NOMO-1 (cell line): ENCODE data around the gene SKIC2.
"Not testable (repeated sequence)": the region's sequence is repeated elsewhere in the genome, so short reads cannot be mapped to it uniquely, and the experiment has no call there.

ENCODE experiments used
- DNase-seq, 2 experiments: peaks; one replicate each; lab custom pipeline; 2025; ENCODE audit not compliant: unreplicated experiment in 2 of 2; lab: John Stamatoyannopoulos, UW

Gene SKIC2

DNA sequence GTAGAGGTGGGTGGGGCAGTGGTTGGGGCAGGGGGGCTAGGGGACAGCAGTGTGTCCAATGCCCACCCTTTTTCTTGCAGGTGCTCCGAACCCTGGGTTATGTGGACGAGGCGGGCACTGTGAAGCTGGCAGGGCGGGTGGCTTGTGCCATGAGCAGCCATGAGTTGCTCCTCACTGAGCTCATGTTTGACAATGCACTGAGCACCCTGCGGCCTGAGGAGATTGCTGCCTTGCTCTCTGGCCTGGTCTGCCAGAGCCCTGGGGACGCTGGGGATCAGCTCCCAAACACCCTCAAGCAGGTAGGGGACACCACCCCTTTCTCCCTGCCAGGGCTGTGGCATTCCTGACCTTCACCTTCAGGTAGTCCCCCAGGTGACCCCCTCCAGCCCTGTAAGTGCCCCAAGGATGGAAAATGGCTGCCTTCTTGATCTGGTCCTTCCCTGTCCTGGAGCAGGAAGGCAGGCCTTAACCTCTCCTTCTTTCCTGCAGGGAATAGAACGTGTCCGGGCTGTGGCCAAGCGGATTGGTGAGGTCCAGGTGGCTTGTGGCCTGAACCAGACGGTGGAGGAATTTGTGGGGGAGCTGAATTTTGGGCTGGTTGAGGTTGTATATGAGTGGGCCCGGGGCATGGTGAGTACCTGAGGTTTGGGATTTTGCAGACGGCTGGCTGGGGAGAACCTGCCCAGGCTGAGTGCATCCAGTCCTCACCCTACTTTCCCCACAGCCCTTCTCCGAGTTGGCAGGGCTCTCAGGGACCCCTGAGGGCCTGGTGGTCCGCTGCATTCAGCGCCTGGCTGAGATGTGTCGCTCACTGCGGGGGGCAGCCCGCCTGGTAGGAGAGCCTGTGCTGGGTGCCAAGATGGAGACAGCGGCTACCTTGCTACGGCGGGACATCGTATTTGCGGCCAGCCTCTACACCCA is 10.1 kb downstream of the SKIC2 start:
- DNase-seq: no peak

DNA sequence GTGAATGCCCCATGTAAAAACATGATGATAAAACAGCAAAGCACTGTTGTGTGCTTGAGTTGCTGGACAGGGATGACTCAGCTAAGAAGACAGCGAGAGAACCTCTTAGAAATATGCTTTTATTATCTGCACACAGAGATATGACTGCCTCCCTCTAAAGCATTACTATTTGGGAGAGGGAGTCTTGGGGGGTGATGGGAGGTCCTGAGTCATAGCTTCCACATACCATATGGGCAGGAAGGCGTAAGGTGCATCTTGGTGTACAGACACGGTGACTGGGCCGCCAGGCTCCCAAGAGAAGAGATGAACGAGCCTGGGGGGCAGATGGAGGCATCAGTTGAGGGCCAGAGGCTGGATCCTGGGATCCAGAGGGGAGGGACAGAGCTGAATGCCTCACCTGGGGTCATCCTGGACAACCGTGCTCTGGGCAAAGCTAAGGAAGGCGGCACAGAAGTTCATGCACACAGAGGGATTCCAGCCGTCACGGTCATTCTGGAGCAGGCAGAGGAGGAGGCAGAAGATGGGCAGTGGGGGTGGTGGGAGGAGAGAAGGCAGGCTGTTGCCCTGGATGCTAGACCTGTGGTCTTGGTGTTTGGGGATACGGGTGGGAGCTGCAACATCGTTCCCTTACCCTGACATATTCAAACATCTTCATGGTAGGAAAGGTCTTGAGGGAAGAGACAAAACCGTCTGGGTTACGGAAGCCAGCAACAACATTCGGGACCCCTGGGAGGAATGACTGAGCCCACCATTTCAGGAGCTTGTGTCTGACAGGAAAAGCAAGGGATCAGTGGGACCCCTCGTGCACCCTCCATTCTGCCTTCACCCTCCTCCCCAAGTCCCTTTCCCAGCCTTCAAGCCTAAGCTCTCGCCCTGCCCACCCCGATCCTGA is 11.0 kb downstream of the SKIC2 start:
- no peak for DNase-seq

DNA sequence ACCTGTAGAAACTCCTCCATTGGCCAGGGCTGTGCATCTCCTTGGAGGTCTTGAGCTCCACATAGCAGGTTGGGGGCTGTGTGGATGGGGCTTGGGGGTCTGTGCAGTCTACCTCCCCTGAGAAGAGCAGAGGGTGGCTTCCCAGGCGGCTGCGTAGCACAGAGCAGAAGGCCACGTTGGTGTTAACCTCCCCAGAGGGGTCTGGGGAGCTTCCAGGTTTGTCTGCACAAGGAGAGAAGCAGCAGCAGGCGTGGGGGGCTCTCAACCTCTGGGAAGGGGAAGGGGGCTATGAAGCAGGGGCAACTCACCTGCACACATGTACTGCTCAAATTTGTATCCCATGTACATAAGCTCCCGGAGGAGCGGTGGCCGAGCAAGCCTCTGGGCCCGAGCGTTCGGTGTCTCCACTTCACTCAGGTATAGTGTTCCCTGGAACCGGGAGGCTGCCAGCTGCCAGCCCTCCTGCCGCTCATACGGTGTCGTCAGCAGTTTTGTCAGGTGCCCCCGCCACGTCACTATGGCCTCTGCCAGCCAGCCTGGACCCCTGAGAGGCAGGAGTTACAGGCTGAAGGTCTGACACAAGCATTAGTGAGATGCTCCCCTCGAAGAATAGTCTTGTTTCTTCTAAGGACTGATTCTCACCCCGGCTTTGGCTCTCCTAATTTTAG is 11.8 kb downstream of the SKIC2 start:
- DNase-seq: no peak

DNA sequence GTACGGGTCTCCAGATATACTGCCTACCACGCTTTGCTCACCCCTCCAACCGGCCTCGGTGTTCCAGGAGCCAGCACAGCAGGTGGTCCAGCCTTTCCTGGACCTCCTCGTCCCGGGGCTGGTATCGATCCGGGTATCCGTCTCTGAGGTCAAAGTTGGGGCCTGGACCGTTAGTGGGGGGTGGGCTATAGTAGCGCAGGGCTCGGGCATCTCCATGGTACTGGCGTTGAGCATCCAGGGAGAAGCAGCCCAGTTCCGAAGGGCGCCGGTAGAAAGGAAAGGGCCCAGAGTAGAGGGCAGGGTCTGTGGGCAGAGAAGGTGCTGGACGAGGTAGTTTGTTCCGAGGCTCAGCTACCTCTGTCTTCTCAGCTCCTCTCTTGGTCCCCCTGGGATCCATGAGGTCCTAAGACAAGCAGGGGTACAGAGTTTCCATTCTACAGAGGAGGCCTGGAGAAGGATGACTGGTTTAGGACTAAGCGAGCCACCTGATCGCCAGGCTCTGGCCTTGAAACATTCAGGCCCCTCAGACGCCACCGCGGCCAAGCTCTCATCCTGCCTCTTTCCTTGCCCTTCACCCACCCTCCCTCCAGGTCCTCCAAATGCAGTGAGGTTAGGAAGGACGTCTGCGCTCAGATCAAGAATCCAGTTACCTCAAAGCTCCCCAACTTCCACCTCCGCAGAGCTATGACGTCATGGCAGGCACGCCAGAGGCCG is 12.5 kb downstream of the SKIC2 start:
- DNase-seq: no peak

DNA sequence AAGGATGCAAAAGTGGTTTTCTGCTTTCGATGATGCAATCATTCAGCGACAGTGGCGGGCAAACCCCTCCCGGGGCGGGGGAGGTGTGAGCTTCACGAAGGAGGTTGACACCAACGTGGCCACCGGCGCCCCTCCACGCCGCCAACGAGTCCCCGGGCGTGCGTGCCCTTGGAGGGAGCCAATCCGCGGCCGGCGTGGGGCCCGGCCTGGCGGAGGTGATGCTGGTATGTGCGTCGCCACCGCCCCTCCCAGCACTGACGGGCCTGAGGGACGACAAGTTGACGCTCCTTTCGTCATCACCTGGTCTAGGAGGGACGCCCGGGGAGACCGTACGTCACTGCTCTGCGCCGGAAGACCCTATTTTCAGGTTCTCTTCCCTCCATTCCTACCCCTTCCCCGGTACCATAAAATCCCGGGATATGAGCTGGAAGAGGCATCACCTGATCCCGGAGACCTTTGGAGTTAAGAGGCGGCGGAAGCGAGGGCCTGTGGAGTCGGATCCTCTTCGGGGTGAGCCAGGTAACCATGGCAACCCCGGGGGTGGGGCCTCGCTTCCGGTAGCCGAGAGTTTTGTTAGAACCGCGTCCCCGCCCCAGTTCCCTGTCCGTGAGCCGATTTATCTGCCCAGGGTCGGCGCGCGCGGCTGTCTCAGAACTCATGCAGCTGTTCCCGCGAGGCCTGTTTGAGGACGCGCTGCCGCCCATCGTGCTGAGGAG is 13.2 kb downstream of the SKIC2 start, which contains the start of gene DXO:
DXO (minus strand) TSS at position 146 of the 716 bp plus-strand sequence. CDS start 463 bp downstream, outside the sequence.
- DNase-seq: peak; percentile 96 to 99

DNA sequence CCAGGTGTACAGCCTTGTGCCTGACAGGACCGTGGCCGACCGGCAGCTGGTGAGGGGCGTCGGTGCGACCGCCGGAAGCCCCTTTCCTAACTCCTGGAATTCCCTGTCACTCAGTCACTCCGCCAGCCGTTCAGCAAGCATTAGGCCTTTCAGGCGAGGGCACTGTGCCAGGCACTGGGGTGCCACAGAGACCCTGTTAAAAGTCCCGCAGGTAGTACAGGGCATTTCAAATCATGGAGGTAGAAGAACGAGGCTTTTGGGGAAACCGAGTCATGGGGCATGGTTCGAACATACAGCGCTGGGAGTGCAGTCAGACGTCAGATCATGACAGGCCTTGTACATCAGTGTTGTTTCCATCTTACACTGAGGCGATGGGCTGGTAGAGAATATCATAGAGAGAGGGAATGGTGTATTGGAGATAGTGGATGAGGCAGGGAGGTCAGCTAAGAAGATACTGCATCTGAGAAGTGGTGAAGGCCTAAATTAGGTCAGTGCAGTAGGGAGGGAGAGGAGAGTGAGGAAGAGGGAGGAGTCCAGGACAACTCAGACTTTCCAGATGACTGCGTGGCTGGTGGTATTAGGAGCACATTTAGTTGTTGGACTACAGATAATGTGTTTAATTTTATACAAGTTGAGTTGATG is 13.9 kb downstream of the SKIC2 start:
- no peak for DNase-seq

DNA sequence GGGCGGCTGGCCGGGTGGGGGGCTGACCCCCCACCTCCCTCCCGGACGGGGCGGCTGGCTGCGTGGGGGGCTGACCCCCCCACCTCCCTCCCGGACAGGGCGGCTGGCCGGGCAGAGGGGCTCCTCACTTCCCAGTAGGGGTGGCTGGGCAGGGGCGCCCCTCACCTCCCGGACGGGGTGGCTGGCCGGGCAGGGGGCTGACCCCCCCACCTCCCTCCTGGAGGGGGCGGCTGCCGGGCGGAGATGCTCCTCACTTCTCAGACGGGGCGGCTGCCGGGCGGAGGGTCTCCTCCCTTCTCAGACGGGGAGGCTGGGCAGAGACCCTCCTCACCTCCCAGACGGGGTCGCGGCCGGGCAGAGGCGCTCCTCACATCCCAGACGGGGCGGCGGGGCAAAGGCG is 17.1 kb downstream of the SKIC2 start:
- DNase-seq: not testable (repeated sequence)

DNA sequence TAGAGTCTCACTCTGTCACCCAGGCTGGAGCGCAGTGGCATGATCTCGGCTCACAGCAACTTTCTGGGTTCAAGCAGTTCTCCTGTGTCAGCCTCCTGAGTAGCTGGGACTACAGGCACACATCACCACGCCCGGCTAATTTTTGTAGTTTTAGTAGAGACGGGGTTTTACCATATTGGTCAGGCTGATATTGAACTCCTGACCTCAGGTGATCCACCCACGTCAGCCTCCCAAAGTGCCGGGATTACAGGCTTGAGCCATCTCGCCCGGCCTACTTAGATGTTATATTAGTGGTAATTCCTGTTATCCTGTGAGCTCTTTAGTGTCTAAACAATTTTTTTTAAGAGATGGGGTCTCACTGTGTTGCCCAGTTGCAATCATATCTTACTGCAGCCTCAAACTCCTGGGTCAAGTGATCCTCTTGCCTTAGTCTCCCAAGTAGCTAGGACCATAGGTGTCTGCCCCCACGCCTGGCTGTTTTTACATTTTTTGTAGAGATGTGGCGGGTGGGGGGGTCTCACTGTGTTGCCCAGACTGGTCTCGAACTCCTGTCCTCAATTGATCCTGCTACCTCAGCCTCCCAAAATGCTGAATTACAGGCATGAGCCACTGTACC is 18.9 kb downstream of the SKIC2 start:
- no peak for DNase-seq

DNA sequence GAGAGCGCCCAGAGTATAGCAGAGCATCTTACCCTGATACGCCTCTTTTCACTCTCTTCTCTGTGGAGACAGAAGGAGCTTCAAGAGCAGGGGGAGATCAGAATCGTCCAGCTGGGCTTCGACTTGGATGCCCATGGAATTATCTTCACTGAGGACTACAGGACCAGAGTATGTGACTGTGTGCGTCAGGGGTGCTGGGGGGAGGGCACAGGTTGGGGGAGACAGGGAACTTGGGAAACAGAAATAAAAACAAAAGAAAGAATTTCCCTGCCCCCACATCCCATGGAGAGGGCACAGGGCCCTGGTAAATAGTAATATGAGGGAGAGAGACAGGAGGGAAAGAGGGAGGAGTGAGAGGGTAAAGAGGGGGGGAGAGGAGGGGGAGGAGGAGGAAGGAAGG is 19.9 kb downstream of the SKIC2 start:
- DNase-seq: no peak

DNA sequence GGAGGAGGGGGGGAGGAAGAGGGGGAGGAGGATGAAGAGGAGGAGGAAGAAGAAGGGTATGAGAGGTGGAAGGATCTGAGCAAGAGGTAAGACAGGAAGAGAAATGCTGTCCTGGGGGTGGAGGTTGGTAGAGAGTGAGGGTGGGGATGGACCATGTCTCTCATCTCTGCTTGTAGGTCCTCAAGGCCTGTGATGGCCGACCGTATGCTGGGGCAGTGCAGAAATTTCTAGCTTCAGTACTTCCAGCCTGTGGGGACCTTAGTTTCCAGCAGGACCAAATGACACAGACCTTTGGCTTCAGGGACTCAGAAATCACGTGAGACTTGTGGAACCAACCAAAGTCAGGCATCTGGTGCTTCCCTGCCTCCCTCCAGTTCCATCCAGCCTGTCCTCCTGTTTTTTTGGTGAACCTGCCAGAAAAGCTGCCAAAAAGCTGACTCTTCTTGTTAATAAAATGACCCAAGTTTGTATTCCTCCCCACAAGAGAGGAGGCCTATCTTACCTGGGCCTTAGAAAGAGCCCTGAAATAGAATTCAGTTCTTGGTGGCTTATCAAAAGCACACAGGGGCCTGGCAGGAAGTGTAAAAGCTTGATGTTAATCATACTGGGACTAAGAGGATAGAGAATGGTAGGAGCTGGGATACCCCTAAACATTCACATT is 20.4 kb downstream of the SKIC2 start:
- DNase-seq: no peak

DNA sequence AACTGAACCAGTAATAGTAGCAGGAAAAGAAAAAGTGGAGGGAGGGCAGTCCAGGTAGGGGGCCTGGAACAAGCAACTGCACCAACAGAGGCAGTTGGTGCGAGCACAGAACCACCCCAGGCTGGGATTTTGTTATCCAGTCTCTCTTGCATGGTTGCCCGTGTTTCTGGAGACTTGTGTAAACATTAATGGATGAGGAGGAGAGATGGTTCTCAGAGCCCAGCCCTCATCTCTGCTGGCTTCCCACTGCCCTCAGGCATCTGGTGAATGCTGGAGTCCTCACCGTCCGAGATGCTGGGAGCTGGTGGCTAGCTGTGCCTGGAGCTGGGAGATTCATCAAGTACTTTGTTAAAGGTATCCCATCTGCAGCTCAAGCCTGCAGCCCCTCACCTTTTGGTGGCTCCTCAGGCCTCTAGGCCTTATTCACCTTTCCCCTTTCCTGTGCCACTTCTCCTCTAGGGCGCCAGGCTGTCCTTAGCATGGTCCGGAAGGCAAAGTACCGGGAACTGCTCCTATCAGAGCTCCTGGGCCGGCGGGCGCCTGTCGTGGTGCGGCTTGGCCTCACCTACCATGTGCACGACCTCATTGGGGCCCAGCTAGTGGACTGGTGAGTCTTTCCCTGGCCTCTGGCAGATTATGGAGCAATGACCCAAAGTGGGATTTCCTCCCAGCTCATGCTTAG is 21.4 kb downstream of the SKIC2 start:
- DNase-seq: not testable (repeated sequence)

DNA sequence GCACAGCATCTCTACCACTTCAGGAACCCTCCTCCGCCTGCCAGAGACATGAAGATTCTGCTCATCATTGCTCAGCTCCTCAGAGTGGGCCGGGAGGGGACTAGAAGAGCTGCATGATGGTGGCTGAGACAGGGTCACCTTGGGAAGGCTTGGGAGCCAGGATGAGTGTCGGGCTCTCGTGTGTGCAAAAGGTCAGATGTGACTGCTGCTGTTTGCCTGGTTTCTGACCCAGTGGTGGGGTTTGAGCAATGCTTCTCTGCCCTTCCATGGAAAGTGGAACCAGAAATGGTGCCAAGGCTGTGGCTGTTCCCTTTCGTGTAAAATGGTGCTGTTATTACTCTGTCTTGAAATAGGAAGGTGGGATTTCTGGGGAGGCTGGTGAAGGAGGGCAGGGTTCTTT is 22.0 kb downstream of the SKIC2 start:
- DNase-seq: not testable (repeated sequence)

DNA sequence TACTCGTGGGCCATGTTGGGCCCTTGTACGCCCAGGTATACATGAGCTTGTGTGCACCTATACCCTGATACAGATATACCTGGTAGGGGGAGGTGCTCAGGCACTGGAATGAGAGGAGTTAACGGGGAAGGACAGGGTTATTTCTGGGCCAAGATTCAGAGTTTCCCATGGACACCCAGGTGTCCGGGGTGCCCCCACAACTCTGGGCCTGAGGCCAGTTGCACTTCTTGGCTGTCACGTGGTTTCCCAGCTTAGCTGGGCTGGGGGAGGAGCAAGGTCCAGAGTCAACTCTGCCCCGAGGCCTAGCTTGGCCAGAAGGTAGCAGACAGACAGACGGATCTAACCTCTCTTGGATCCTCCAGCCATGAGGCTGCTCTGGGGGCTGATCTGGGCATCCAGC is 22.8 kb downstream of the SKIC2 start, which contains the start of gene C4A:
C4A (plus strand) TSS at position 314 of the 400 bp plus-strand sequence; CDS start at position 365, 51 bp downstream.
- not testable (repeated sequence) for DNase-seq

DNA sequence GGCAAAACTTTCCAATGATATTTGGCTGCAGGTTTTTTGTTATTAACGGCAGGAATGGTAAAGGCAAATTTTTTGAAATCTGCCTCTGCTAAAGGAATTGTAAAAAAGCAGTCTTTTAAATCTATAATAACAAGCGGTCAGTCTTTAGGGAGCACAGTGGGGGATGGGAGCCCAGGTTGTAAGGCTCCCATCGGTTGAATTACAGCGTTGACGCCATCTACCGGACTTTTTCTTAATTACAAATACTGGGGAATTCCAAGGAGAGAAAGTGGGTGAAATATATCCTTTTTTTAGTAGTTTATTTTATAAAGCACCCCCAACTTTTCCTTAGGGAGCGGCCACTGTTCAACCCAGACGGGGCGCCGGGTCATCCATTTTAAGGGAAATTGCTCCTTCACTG is 30.4 kb downstream of the SKIC2 start:
- not testable (repeated sequence) for DNase-seq

DNA sequence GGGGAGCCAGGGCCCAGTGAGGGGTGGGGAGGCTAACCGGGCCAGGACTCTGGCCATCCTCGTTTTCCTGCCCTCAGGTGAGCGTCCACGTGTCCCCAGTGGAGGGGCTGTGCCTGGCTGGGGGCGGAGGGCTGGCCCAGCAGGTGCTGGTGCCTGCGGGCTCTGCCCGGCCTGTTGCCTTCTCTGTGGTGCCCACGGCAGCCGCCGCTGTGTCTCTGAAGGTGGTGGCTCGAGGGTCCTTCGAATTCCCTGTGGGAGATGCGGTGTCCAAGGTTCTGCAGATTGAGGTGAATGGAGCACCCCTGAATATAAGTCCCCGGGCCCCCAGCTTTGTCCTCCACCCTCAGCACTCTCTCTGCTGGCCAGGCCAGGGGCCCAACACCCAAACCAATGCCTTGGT is 35.4 kb downstream of the SKIC2 start:
- not testable (repeated sequence) for DNase-seq

DNA sequence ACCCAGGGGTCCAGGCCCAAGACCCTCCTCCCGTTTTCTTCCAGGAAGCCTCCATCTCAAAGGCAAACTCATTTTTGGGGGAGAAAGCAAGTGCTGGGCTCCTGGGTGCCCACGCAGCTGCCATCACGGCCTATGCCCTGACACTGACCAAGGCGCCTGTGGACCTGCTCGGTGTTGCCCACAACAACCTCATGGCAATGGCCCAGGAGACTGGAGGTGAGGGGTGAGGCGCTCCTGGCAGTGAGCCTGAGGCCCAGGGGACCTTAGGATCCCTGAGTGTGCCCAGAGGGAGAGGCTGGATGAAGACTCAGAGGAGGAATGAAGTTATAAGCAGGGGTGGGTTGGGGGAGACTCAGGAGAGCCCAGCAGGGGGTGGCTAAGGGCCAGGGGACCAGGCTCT is 37.4 kb downstream of the SKIC2 start:
- DNase-seq: not testable (repeated sequence)

DNA sequence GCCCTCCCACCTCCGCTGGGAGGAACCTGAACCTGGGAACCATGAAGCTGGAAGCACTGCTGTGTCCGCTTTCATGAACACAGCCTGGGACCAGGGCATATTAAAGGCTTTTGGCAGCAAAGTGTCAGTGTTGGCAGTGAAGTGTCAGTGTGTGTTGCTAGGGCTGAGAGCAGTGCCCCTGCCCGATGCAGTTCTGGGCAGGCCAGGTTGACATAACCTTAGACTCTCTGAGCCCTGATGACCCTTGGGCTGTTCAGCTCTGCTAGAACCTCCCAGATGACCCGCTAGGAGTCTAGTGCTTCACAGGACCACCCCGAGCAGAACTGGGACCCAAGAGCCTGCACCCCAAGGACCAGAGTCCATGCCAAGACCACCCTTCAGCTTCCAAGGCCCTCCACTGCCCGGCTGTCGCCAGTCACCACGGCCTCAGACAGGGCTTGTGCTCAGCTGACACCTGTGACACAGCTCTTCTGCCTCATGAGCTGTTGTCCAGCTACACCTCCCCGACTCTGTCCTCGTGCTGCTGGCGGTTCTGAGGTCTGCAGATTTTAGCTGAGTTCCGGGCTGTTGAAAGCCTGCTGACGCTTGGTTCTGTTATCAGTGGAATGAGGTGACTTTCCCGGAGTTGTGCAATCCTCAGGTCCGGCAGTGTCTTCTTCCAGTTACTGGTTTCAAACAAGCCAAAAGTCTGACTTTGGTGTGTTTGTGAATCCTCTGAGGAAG is 43.7 kb downstream of the SKIC2 start:
- DNase-seq: not testable (repeated sequence)
